Measurements from ENCODE around the gene TRMT44.

The TRMT44 gene

DNA sequence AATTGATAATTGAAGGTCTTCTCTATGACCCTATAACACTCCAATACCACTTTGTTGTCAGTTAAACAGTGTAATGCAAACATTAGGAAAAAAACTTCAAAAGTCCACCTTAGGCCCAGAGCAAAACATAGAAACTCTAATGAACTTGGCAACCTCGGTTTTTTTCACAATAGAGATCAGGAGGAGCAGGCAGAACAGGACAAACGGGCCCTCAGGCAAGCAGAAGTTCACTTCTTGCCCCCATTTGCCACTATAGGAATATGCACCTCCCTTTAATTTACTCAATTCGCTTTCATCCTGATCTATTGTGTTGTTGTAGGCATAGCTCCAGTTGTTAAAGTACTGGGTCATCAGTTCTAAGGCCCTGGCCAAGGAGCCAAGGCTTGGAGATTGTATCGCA, 18.2 kb upstream of the TRMT44 start:
- no peak for DNase-seq (ENCODE audit: low spot score)
- in situ Hi-C loops (cut with MboI; ENCODE audit: low sequenced_read_pairs, unreplicated experiment) = no loop called here
- TF ChIP-seq, protein P1, sequence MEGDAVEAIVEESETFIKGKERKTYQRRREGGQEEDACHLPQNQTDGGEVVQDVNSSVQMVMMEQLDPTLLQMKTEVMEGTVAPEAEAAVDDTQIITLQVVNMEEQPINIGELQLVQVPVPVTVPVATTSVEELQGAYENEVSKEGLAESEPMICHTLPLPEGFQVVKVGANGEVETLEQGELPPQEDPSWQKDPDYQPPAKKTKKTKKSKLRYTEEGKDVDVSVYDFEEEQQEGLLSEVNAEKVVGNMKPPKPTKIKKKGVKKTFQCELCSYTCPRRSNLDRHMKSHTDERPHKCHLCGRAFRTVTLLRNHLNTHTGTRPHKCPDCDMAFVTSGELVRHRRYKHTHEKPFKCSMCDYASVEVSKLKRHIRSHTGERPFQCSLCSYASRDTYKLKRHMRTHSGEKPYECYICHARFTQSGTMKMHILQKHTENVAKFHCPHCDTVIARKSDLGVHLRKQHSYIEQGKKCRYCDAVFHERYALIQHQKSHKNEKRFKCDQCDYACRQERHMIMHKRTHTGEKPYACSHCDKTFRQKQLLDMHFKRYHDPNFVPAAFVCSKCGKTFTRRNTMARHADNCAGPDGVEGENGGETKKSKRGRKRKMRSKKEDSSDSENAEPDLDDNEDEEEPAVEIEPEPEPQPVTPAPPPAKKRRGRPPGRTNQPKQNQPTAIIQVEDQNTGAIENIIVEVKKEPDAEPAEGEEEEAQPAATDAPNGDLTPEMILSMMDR (IDR thresholded peaks at IDR 0.05; ENCODE audit: borderline replicate concordance, control extremely low read depth, extremely low read depth, insufficient read depth, missing control alignments) = no peak

DNA sequence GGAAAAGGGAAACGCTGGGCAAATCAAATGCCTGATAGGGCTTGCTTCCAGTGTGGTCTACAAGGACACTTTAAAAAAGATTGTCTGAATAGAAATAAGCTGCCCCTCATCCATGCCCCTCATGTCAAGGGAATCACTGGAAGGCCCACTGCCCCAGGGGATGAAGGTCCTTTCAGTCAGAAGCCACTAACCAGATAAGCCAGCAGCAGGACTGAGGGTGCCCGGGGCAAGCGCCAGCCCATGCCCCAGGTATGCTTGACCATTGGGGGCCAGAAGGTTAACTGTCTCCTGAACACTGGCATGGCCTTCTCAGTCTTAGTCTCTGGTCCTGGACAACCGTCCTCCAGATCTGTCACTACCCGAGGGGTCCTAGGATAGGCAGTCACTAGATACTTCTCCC, 17.8 kb upstream of the TRMT44 start:
- in situ Hi-C loops (cut with MboI; ENCODE audit: low sequenced_read_pairs, unreplicated experiment) = no loop called here
- DNase-seq (ENCODE audit: low spot score) = no peak
- TF ChIP-seq, protein P1 (IDR thresholded peaks at IDR 0.05; ENCODE audit: borderline replicate concordance, control extremely low read depth, extremely low read depth, insufficient read depth, missing control alignments) = no peak

- in situ Hi-C loops (cut with MboI; ENCODE audit: low sequenced_read_pairs, unreplicated experiment) = no loop called here
- DNase-seq (ENCODE audit: low spot score) = no peak
- TF ChIP-seq, protein P1 (IDR thresholded peaks at IDR 0.05; ENCODE audit: borderline replicate concordance, control extremely low read depth, extremely low read depth, insufficient read depth, missing control alignments) = no peak
Measured at GRCh38 chr4:8427262-8427661, 13.3 kb upstream of the TRMT44 start.

- TF ChIP-seq, protein P1 (IDR thresholded peaks at IDR 0.05; ENCODE audit: borderline replicate concordance, control extremely low read depth, extremely low read depth, insufficient read depth, missing control alignments) = no peak
- peak; percentile 68 for DNase-seq (ENCODE audit: low spot score)
- in situ Hi-C loops (cut with MboI; ENCODE audit: low sequenced_read_pairs, unreplicated experiment) = no loop called here
Measured at GRCh38 chr4:8427761-8428287, 12.8 kb upstream of the TRMT44 start.

DNA sequence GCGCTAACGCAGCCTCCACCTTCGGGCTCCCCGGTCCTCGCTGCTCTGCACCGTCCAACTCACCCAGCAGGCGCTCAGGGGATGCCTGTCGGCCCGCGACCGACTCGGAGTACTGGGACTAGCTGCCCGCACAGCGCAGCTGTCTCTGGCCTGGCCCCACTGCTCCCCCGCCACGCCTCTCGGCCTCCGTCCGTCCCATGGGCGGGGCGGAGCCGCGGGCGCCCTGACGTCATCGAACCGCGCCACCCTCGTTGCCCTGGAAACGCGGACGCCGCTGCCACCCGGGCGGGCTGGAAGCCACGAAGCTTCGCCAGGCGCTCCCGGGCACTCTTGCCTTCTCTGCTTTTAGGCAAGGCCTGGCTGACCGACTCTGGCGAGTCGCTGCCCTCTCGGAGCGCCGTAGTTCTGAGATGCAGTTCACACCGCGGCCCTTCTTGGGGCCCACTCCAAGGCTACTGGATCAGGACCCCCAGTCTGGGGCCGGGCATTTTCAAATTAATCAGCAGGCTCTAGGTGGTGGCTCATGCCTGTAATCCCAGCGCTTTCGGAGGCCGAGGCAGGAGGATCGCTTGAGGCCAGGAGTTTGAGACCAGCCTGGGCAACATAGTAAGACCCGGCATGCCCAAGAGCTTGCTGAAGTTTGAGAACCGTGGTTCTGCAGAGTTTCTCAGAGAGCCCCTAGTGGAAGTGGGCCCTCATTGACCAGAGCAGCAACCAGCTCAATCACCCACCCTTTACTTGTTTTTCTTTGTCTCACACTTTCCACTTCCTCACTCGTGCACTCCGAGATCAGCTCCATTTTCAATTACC, 12.1 kb upstream of the TRMT44 start:
- peak; percentile 96 for DNase-seq (ENCODE audit: low spot score)
- in situ Hi-C loops (cut with MboI; ENCODE audit: low sequenced_read_pairs, unreplicated experiment) = no loop called here
- TF ChIP-seq, protein P1 (IDR thresholded peaks at IDR 0.05; ENCODE audit: borderline replicate concordance, control extremely low read depth, extremely low read depth, insufficient read depth, missing control alignments) = no peak

GRCh38 chr4:8431553-8431952, 9.0 kb upstream of the TRMT44 start:
- DNase-seq (ENCODE audit: low spot score) = no peak
- in situ Hi-C loops (cut with MboI; ENCODE audit: low sequenced_read_pairs, unreplicated experiment) = no loop called here
- TF ChIP-seq, protein P1 (IDR thresholded peaks at IDR 0.05; ENCODE audit: borderline replicate concordance, control extremely low read depth, extremely low read depth, insufficient read depth, missing control alignments) = no peak
